Measurements from ENCODE around the gene CSRP2.

The CSRP2 gene

GRCh38 chr12:76890151-76891143 is 11.6 kb upstream of the CSRP2 start:
- no peak for DNase-seq

GRCh38 chr12:76888775-76889174 is 10.0 kb upstream of the CSRP2 start:
- DNase-seq, result no peak

GRCh38 chr12:76883811-76884210 is 5.0 kb upstream of the CSRP2 start:
- no peak for DNase-seq

- DNase-seq, result no peak
Measured at GRCh38 chr12:76883151-76883550, 4.3 kb upstream of the CSRP2 start.

- DNase-seq, result no peak
Measured at GRCh38 chr12:76882367-76882766, 3.5 kb upstream of the CSRP2 start.

- no peak for DNase-seq
Measured at GRCh38 chr12:76881142-76881541, 2.3 kb upstream of the CSRP2 start.

- no peak for DNase-seq
Measured at GRCh38 chr12:76880519-76881023, 1.8 kb upstream of the CSRP2 start.

GRCh38 chr12:76879710-76880518 is 1.1 kb upstream of the CSRP2 start:
- no peak for DNase-seq

GRCh38 chr12:76878099-76878898 is 520 bp downstream of the CSRP2 start:
- DNase-seq, result peak in 1 of 14 donors; percentile 18

GRCh38 chr12:76876696-76877229 is 2.1 kb downstream of the CSRP2 start:
- no peak for DNase-seq

- no peak for DNase-seq
Measured at GRCh38 chr12:76874491-76875190, 4.2 kb downstream of the CSRP2 start.

- no peak for DNase-seq
Measured at GRCh38 chr12:76874027-76874426, 4.8 kb downstream of the CSRP2 start.

GRCh38 chr12:76872415-76872814 is 6.4 kb downstream of the CSRP2 start:
- no peak for DNase-seq

- no peak for DNase-seq
Measured at GRCh38 chr12:76871742-76872141, 7.1 kb downstream of the CSRP2 start.

- no peak for DNase-seq
Measured at GRCh38 chr12:76871082-76871481, 7.7 kb downstream of the CSRP2 start.

GRCh38 chr12:76866726-76867125 is 12.1 kb downstream of the CSRP2 start:
- DNase-seq, result no peak

- DNase-seq, result no peak
Measured at GRCh38 chr12:76866151-76866567, 12.7 kb downstream of the CSRP2 start.

- DNase-seq, result no peak
Measured at GRCh38 chr12:76864791-76865400, 13.9 kb downstream of the CSRP2 start.

- no peak for DNase-seq
Measured at GRCh38 chr12:76863837-76864236, 15.0 kb downstream of the CSRP2 start.

- DNase-seq, result no peak
Measured at GRCh38 chr12:76863005-76863670, 15.7 kb downstream of the CSRP2 start.
